Mononuclear cell (primary cell): ENCODE data around the gene TMEM214. TPM values are rescaled to one million over a fixed set of nuclear protein-coding genes. Genes with fewer than 3 reads are reported as not detected.

Source experiments
- H3K27me3 ChIP-seq: 2 replicates; pipeline ENCODE4 v1.6.0; 2011; ENCODE audit warnings: low read length, control low read depth; ENCODE audit not compliant: insufficient read depth
- H3K4me1 ChIP-seq: 2 replicates; pipeline ENCODE4 v1.5.1; 2011; ENCODE audit warnings: mild to moderate bottlenecking, low read length, control low read depth; ENCODE audit not compliant: insufficient read depth
- H3K4me3 ChIP-seq: 2 replicates; pipeline ENCODE4 v1.5.1; 2011; ENCODE audit warnings: mild to moderate bottlenecking, low read length, moderate library complexity
- H3K9me3 ChIP-seq: 2 replicates; pipeline ENCODE4 v1.5.1; 2011; ENCODE audit warnings: low read depth, mild to moderate bottlenecking, control low read depth, low read length
- total RNA-seq: library from RNA; depleted of rRNA; stranded (reverse); fragments of >200 nt; gene quantifications from one replicate; pipeline ENCODE4 v1.2.3, GENCODE V29; 2012

TMEM214 gene
- total RNA-seq, 1 donor: 10.7 TPM

DNA sequence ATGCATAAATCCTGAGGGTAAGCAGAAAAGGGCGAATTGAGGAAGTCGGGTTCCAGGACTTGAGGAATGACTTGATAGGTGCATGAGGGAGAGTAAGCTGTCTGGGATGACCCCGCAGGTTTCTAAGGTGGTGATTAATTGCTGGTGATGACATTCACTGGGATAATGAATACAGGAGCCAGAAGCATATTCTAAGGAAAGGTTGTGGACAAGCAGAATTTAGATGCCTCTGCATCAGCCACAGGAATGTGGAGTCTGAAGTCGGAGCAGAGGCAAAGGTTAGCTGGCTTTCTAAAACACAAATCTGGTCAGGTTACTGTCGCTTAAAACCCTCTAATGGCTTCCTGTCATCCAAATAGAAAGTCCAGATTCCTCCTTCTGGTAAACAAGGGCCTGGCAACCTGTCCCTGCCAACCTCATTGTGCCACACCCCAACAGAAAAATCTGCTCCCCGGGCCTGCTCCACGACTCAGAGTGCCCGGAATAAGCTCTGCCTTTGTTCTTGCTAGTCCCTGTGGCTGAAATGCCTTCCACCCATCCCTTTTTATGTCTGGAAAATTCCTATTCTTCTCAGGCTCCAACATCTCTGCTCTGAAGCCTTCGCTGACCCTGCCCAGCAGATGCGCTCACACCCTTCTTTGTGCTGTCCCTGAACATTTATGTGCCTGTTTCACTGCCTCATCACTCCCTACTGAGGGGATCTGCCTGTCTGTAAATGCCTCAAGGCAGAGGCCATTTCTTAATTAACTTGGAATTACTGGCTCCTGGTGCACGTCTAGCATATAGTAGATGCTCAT lies 11.3 kb upstream of the TMEM214 start:
- H3K4me1 ChIP-seq: no peaks in the 10 kb centered on the region
- no peaks in the 10 kb centered on the region for H3K9me3 ChIP-seq
- H3K4me3 ChIP-seq: no peak overlapping the region
- H3K27me3 ChIP-seq: no peaks in the 10 kb centered on the region

DNA sequence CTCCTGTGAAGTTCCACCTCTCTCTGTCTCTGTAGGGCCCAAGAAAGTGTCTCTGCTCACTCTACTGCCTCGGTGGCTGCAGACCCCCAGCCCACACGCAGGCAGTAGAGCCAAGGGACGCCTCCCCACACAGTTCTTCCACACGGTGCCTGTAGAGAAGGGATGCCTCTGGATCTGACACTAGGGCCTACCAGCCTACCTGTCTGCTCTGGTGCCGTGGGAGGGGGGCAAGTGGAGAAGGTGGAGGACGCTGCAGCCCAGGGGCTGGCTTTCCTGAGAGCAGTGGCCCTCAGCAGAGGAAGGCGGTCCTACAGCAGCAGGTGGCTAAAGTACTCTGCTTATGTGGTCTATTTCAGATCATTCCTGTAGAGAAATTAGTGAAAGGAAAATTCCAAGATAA lies 9.0 kb upstream of the TMEM214 start:
- Histone ChIP-seq H3K4me3 (no peak overlapping the region), H3K27me3 (no peaks in the 10 kb centered on the region), H3K4me1 (no peaks in the 10 kb centered on the region), H3K9me3 (no peaks in the 10 kb centered on the region)

GRCh38 chr2:27024188-27024587 lies 8.6 kb upstream of the TMEM214 start:
- H3K4me1 ChIP-seq: no peaks in the 10 kb centered on the region
- H3K9me3 ChIP-seq: no peaks in the 10 kb centered on the region
- no peaks in the 10 kb centered on the region for H3K27me3 ChIP-seq
- H3K4me3 ChIP-seq: no peak overlapping the region

DNA sequence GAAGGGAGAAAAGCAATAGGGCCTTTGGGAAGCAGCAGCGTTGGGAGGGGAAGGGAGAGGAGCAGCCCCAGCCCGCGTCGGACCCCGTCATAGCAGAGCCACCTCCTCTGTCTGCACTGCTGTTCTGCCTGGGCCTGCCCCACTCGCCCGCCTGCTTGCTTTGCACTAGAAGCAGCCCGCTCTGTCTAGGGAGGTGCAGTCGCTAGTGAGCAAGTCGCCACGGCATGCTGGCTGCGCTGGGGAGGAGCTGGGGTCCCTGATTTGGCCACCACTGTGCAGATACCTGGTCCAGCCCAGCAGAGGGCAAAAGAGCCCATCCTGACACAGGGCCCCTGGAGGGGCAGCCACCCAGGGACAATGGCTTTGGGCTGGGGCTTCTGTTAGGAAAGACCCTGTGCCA lies 8.0 kb upstream of the TMEM214 start:
- Histone ChIP-seq H3K9me3 (no peaks in the 10 kb centered on the region), H3K4me3 (no peak overlapping the region), H3K4me1 (no peaks in the 10 kb centered on the region), H3K27me3 (no peaks in the 10 kb centered on the region)

DNA sequence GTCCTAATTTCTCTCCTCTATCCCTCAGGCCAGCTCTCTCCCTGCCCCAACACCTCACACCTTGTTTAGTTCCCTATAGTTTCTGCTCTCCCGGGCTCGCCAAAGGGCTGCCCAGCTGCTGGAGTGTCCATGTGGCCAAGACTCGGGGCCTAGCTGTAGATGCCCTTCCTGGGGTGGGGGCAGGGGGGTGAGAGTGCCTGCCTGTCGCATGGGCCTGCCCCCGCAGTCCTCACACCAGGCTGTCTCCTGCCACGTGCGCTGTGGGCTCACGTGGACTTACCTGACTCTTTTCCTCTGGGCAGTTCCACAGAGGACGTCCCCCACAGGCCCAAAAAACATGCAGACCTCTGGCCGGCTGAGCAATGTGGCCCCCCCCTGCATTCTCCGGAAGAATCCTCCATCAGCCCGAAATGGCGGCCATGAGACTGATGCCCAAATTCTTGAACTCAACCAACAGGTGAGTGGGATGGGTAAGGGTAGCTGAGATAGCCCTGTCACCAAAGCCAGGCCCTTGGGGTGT lies 7.4 kb upstream of the TMEM214 start:
- Histone ChIP-seq H3K9me3 (no peaks in the 10 kb centered on the region), H3K27me3 (no peaks in the 10 kb centered on the region), H3K4me1 (no peaks in the 10 kb centered on the region), H3K4me3 (no peak overlapping the region)

DNA sequence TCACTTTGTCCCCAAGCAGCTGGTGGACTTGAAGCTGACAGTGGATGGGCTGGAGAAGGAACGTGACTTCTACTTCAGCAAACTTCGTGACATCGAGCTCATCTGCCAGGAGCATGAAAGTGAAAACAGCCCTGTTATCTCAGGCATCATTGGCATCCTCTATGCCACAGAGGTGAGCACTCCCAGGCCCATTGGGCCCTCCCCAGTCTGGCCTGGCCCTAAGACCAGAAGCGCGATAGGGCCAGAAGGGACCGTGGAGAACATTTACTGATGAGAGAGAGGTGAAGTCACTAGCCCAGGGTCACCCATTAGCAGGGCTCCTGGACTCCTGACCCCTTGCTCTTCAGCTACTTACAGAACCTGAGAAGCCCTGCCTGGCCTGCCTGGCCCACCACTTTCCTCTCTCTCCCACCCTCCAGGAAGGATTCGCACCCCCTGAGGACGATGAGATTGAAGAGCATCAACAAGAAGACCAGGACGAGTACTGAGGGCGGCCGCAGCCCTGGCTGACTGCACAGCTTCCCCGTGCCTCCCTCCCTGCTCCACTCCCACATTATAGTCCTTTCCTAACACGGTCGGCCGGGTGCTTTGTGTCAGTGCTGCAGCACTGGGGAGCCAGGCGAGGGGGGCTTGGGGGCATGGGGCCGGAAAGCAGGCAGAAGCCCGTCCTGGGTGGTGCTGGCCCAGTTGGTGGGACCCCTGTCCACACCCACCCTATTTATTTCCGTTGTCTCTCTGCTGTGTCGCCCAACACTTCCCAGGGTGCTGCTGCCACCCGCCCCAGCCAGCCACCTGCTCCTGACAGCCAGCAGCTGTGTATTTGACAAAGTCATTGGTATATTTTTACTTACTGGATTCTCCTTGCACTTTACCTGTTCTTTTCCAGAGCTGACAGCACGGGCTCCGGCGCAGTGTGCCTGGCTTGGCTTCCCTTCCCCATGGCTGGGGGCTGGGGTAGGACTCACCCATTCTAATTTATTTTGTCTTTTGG lies 6.6 kb upstream of the TMEM214 start:
- Histone ChIP-seq H3K27me3 (no peaks in the 10 kb centered on the region), H3K9me3 (no peaks in the 10 kb centered on the region), H3K4me1 (no peaks in the 10 kb centered on the region), H3K4me3 (no peak overlapping the region)

- Histone ChIP-seq H3K4me3 (no peak overlapping the region), H3K9me3 (no peaks in the 10 kb centered on the region), H3K27me3 (no peaks in the 10 kb centered on the region), H3K4me1 (peaks cover 8% of the 10 kb centered on the region)
These were observed 5.5 kb upstream of the TMEM214 start for GRCh38 chr2:27027211-27027651.

GRCh38 chr2:27029051-27029450 lies 3.7 kb upstream of the TMEM214 start:
- Histone ChIP-seq H3K9me3 (no peaks in the 10 kb centered on the region), H3K4me1 (peaks cover 19% of the 10 kb centered on the region), H3K4me3 (no peak overlapping the region)

DNA sequence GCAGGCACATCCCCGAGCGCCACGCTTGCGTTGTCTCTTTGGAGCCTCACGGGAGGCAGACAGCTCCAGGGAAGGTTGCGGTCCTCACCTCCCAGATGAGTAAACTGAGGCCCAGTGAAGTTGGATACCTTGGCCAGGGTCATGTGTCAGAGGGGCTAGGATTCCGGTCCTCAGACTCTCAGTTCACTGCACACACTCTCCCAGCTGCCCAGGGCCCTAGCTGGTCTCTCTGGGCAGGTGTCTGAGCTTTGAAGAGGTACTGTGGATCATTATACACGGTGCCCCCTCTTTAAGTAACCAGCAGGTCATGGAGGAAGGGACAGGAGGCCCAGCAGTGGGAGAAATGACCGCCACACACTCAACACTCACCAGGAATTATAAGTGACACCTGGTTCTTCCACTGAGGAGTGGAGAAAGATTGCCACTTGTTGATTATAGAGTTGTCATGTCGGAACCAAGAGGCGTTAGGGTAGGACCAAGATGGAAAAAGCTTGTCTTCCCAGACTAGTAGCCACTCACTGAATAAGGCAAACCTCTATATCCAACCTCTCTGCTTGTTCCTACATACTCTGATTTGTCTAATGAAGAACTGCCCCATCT lies 588 bp downstream of the TMEM214 start:
- H3K9me3 ChIP-seq: no peaks in the 10 kb centered on the region
- no peaks in the 10 kb centered on the region for H3K27me3 ChIP-seq
- H3K4me1 ChIP-seq: peaks cover 23% of the 10 kb centered on the region
- peak overlapping the region; percentile 87 for H3K4me3 ChIP-seq

More at GRCh38 chr2:27029051-27029450, 3.7 kb upstream of the TMEM214 start:
- H3K27me3 ChIP-seq: no peaks in the 10 kb centered on the region

GRCh38 chr2:27038012-27038411 lies 5.2 kb downstream of the TMEM214 start:
- Histone ChIP-seq H3K4me3 (no peak overlapping the region), H3K9me3 (no peaks in the 10 kb centered on the region), H3K4me1 (peaks cover 28% of the 10 kb centered on the region), H3K27me3 (no peaks in the 10 kb centered on the region)

- Histone ChIP-seq H3K27me3 (no peaks in the 10 kb centered on the region), H3K4me3 (no peak overlapping the region), H3K4me1 (peaks cover 20% of the 10 kb centered on the region), H3K9me3 (no peaks in the 10 kb centered on the region)
These were observed 6.0 kb downstream of the TMEM214 start for GRCh38 chr2:27038631-27039339.

DNA sequence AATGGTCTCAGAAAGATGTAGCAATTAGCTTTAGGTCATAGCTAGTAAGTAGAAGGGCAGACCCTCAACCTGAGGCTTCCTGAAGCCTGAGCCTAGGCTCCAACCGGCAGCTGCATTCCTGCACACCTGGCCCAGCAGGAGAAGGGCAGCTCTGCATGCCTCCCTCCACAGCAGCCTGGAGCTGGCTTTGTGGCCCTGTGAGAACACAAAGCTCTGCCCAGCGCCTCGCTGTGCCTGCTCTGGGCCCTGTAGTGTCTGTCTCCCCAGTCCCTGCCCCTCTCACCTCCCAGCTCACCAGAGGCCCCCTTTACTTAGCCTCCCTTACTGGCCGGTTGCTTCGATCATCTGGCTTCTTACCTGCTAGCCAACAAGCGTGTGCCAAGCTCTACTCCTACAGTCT lies 6.7 kb downstream of the TMEM214 start:
- Histone ChIP-seq H3K9me3 (no peaks in the 10 kb centered on the region), H3K4me1 (peaks cover 14% of the 10 kb centered on the region), H3K27me3 (no peaks in the 10 kb centered on the region)

GRCh38 chr2:27039871-27040270 lies 7.1 kb downstream of the TMEM214 start:
- H3K27me3 ChIP-seq: no peaks in the 10 kb centered on the region
- H3K9me3 ChIP-seq: no peaks in the 10 kb centered on the region
- H3K4me1 ChIP-seq: peaks cover 13% of the 10 kb centered on the region
- H3K4me3 ChIP-seq: no peak overlapping the region

More for the DNA sequence above, 6.7 kb downstream of the TMEM214 start:
- H3K4me3 ChIP-seq: no peak overlapping the region

GRCh38 chr2:27040282-27040681 lies 7.5 kb downstream of the TMEM214 start:
- Histone ChIP-seq H3K9me3 (no peaks in the 10 kb centered on the region), H3K4me1 (peaks cover 13% of the 10 kb centered on the region), H3K27me3 (no peaks in the 10 kb centered on the region), H3K4me3 (no peak overlapping the region)
